GM23338 (cell line): ENCODE data around the gene TBCEL. TPM values are rescaled to one million over a fixed set of nuclear protein-coding genes. Genes with fewer than 3 reads are reported as not detected.

Experiments
- ATAC-seq: fragments of 200-7000 bp; cut with Tn5 transposase; 3 replicates; pipeline ENCODE4 v1.9.1; 2020
- DNase-seq: peaks from one replicate; pipeline ENCODE4 v3.0.0-alpha.2; 2015; ENCODE audit warnings: low spot score
- H2AFZ ChIP-seq: fragments of 200-600 bp; sonication (generic); 2 replicates; pipeline ENCODE4 v1.8.0; 2016; ENCODE audit warnings: antibody characterized with exemption, mild to moderate bottlenecking, moderate library complexity
- H3F3A ChIP-seq: fragments of 200-600 bp; sonication (generic); replicated peaks from 2 replicates; pipeline ENCODE4 v1.8.0; 2017; ENCODE audit warnings: antibody characterized with exemption, mixed run types, low read depth
- H3K27ac ChIP-seq: fragments of 200-600 bp; sonication (generic); 2 replicates; pipeline ENCODE4 v1.6.1; 2016; ENCODE audit warnings: low read depth
- H3K27me3 ChIP-seq: fragments of 200-600 bp; sonication (generic); 2 replicates; pipeline ENCODE4 v1.8.0; 2016; ENCODE audit warnings: mild to moderate bottlenecking, mixed run types, moderate library complexity; ENCODE audit not compliant: insufficient read depth
- H3K36me3 ChIP-seq: fragments of 200-600 bp; sonication (generic); 2 replicates; pipeline ENCODE4 v1.8.0; 2016; ENCODE audit warnings: mild to moderate bottlenecking; ENCODE audit not compliant: insufficient read depth
- H3K4me1 ChIP-seq: fragments of 200-600 bp; sonication (generic); 2 replicates; pipeline ENCODE4 v1.8.0; 2016; ENCODE audit warnings: mild to moderate bottlenecking, moderate library complexity; ENCODE audit not compliant: insufficient read depth
- H3K4me2 ChIP-seq: fragments of 200-600 bp; sonication (generic); 2 replicates; pipeline ENCODE4 v1.7.1; 2017; ENCODE audit warnings: mixed run types
- H3K4me3 ChIP-seq: fragments of 200-600 bp; sonication (generic); 2 replicates; pipeline ENCODE4 v1.6.1; 2016; ENCODE audit warnings: mixed run types
- H3K79me2 ChIP-seq: fragments of 200-600 bp; sonication (generic); replicated peaks from 2 replicates; pipeline ENCODE4 v1.8.0; 2017; ENCODE audit warnings: mild to moderate bottlenecking; ENCODE audit not compliant: insufficient read depth
- H3K9me2 ChIP-seq: fragments of 200-600 bp; sonication (generic); 2 replicates; pipeline ENCODE4 v1.8.0; 2017; ENCODE audit not compliant: insufficient read depth
- H4K20me1 ChIP-seq: fragments of 200-600 bp; sonication (generic); replicated peaks from 2 replicates; pipeline ENCODE4 v1.8.0; 2017; ENCODE audit warnings: mild to moderate bottlenecking; ENCODE audit not compliant: insufficient read depth
- H3K27ac Mint-ChIP-seq: 2 replicates; pipeline ENCODE4 v1.8.0; 2020; ENCODE audit warnings: inconsistent platforms, mild to moderate bottlenecking, moderate library complexity, mixed read lengths
- H3K27me3 Mint-ChIP-seq: 3 replicates; pipeline ENCODE4 v1.8.0; 2022; ENCODE audit warnings: low read depth, mild to moderate bottlenecking, moderate library complexity, mixed read lengths, inconsistent platforms; ENCODE audit not compliant: insufficient read depth, poor library complexity
- H3K36me3 Mint-ChIP-seq: 3 replicates; pipeline ENCODE4 v1.8.0; 2021; ENCODE audit warnings: low read depth, mild to moderate bottlenecking, inconsistent platforms, moderate library complexity, mixed read lengths
- H3K4me1 Mint-ChIP-seq: 3 replicates; pipeline ENCODE4 v1.8.0; 2020; ENCODE audit warnings: mild to moderate bottlenecking, inconsistent platforms, mixed read lengths
- H3K4me3 Mint-ChIP-seq: 3 replicates; pipeline ENCODE4 v1.8.0; 2021; ENCODE audit warnings: moderate library complexity, mild to moderate bottlenecking, inconsistent platforms, mixed read lengths
- H3K9me3 Mint-ChIP-seq: 3 replicates; pipeline ENCODE4 v1.8.0; 2020; ENCODE audit warnings: moderate library complexity, mild to moderate bottlenecking, inconsistent platforms, mixed read lengths
- CREB1 ChIP-seq: fragments of 250-450 bp; sonication (Bioruptor Pico); IDR thresholded peaks from 2 replicates; pipeline ENCODE4 v1.5.0; 2020; ENCODE audit warnings: low read depth, mild to moderate bottlenecking, moderate library complexity
- EZH2 ChIP-seq: fragments of 200-600 bp; sonication (generic); IDR thresholded peaks from one replicate; pipeline ENCODE4 v1.8.0; 2017; ENCODE audit warnings: antibody characterized with exemption, mild to moderate bottlenecking, low read depth; ENCODE audit not compliant: unreplicated experiment
- EZH2phosphoT487 ChIP-seq: fragments of 200-600 bp; sonication (generic); IDR thresholded peaks from one replicate; pipeline ENCODE4 v1.8.1; 2018; ENCODE audit warnings: antibody characterized with exemption; ENCODE audit not compliant: unreplicated experiment
- JUNB ChIP-seq: IDR thresholded peaks from one replicate; pipeline ENCODE4 v1.6.1; 2016; ENCODE audit warnings: antibody characterized with exemption; ENCODE audit not compliant: unreplicated experiment
- NANOG ChIP-seq: IDR thresholded peaks from 2 replicates; pipeline ENCODE4 v1.6.1; 2016; ENCODE audit warnings: antibody characterized with exemption, borderline replicate concordance
- POLR2AphosphoS5 ChIP-seq: IDR thresholded peaks from 2 replicates; pipeline ENCODE4 v1.6.1; 2016; ENCODE audit warnings: antibody characterized with exemption, low read depth
- STAT1 ChIP-seq: IDR thresholded peaks from one replicate; pipeline ENCODE4 v1.6.1; 2016; ENCODE audit warnings: antibody characterized with exemption; ENCODE audit not compliant: unreplicated experiment
- ZNF114 ChIP-seq: fragments of 250-450 bp; sonication (Bioruptor Pico); IDR thresholded peaks from 2 replicates; pipeline ENCODE4 v1.5.0; 2020; ENCODE audit warnings: mild to moderate bottlenecking, moderate library complexity
- polyA plus RNA-seq: library from polyadenylated mRNA; unstranded; fragments of >200 nt; fragmentation: Nextera tagmentation; extraction: Ambion mirVana; gene quantifications from 2 replicates; pipeline ENCODE4 v1.2.1, GENCODE V29; 2016
- total RNA-seq: library from RNA; depleted of rRNA; stranded (reverse); fragments of >200 nt; shearing (Covaris generic); gene quantifications from 2 replicates; pipeline ENCODE4 v1.2.3, GENCODE V29; 2014
- TF ChIP-seq, protein P1 (sequence below): fragments of 250-450 bp; sonication (Bioruptor Pico); IDR thresholded peaks from 2 replicates; pipeline ENCODE4 v1.5.0; 2020; ENCODE audit warnings: mild to moderate bottlenecking, moderate library complexity
- TF ChIP-seq, protein P2 (sequence below), 2 experiments: fragments of 200-600 bp in 1 of 2; sonication (generic) in 1 of 2; conservative IDR thresholded peaks; 2 replicates each; pipeline versions ENCODE4 v1.5.1 to v1.6.1; 2016 to 2017; ENCODE audit warnings: antibody characterized with exemption in 2 of 2, low read depth in 2 of 2, mild to moderate bottlenecking in 2 of 2, moderate library complexity in 1 of 2
- TF ChIP-seq, protein P3 (sequence below): IDR thresholded peaks from one replicate; pipeline ENCODE4 v1.6.1; 2018; ENCODE audit warnings: antibody characterized with exemption; ENCODE audit not compliant: unreplicated experiment

TBCEL gene
- total and polyA plus RNA-seq, 2 experiments from 2014 or later: 5.4 to 16.2 TPM

DNA sequence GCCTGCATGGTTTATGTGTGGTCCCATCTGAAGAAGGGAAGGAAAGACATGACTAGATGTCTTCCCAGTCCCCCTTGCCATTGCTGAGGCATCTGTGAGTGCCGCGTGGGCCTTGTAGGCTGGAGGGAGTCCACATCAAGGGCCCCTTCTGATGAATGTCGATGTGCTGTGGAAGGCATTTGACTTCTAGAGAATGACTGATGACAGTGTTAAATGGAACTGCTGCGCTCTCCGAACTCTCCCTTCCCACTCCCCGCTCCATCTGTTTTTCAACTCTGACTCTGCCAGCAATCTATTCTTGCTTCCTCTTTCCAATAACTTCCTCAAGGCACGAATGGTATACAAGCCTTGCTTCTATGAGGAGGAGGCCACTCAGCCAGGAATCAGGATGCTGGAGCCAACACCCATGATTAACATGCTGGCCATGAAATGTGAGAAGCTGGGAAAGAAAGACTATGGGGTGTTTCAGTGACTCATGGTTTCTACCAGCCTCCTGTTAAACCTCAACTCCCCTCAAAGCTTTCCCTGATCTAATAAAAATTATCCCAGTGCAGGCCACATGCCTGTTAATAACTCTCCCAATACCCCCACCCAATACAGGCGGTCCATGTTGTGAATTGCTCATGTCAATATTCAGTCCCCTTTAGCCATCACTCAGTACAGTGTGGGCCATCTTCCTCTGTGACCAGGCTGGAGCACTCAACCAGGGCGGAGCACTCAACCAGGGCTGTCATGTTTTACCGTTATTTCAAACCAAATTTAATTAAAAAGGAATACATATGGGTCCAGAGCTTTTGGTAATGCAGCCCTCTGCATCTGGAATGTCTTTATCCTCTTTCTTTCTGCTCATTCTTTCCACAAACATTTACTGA lies 46.4 kb upstream of the TBCEL start:
- no peaks in the 10 kb centered on the region for H3K79me2 ChIP-seq
- no peak for ATAC-seq
- H3K27ac Mint-ChIP-seq: no peak overlapping the region
- no peak for TF ChIP-seq EZH2phosphoT487
- TF ChIP-seq STAT1: no peak
- no peak for TF ChIP-seq ZNF114 (CRISPR knock-in tag)
- TF ChIP-seq, protein P1, sequence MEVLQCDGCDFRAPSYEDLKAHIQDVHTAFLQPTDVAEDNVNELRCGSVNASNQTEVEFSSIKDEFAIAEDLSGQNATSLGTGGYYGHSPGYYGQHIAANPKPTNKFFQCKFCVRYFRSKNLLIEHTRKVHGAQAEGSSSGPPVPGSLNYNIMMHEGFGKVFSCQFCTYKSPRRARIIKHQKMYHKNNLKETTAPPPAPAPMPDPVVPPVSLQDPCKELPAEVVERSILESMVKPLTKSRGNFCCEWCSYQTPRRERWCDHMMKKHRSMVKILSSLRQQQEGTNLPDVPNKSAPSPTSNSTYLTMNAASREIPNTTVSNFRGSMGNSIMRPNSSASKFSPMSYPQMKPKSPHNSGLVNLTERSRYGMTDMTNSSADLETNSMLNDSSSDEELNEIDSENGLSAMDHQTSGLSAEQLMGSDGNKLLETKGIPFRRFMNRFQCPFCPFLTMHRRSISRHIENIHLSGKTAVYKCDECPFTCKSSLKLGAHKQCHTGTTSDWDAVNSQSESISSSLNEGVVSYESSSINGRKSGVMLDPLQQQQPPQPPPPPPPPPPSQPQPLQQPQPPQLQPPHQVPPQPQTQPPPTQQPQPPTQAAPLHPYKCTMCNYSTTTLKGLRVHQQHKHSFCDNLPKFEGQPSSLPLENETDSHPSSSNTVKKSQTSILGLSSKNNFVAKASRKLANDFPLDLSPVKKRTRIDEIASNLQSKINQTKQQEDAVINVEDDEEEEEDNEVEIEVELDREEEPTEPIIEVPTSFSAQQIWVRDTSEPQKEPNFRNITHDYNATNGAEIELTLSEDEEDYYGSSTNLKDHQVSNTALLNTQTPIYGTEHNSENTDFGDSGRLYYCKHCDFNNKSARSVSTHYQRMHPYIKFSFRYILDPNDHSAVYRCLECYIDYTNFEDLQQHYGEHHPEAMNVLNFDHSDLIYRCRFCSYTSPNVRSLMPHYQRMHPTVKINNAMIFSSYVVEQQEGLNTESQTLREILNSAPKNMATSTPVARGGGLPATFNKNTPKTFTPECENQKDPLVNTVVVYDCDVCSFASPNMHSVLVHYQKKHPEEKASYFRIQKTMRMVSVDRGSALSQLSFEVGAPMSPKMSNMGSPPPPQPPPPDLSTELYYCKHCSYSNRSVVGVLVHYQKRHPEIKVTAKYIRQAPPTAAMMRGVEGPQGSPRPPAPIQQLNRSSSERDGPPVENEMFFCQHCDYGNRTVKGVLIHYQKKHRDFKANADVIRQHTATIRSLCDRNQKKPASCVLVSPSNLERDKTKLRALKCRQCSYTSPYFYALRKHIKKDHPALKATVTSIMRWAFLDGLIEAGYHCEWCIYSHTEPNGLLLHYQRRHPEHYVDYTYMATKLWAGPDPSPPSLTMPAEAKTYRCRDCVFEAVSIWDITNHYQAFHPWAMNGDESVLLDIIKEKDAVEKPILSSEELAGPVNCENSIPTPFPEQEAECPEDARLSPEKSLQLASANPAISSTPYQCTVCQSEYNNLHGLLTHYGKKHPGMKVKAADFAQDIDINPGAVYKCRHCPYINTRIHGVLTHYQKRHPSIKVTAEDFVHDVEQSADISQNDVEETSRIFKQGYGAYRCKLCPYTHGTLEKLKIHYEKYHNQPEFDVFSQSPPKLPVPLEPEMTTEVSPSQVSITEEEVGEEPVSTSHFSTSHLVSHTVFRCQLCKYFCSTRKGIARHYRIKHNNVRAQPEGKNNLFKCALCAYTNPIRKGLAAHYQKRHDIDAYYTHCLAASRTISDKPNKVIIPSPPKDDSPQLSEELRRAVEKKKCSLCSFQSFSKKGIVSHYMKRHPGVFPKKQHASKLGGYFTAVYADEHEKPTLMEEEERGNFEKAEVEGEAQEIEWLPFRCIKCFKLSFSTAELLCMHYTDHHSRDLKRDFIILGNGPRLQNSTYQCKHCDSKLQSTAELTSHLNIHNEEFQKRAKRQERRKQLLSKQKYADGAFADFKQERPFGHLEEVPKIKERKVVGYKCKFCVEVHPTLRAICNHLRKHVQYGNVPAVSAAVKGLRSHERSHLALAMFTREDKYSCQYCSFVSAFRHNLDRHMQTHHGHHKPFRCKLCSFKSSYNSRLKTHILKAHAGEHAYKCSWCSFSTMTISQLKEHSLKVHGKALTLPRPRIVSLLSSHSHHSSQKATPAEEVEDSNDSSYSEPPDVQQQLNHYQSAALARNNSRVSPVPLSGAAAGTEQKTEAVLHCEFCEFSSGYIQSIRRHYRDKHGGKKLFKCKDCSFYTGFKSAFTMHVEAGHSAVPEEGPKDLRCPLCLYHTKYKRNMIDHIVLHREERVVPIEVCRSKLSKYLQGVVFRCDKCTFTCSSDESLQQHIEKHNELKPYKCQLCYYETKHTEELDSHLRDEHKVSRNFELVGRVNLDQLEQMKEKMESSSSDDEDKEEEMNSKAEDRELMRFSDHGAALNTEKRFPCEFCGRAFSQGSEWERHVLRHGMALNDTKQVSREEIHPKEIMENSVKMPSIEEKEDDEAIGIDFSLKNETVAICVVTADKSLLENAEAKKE (CRISPR knock-in tag): no peak
- no peak for TF ChIP-seq NANOG
- no peak for TF ChIP-seq CREB1
- no peak for TF ChIP-seq EZH2
- TF ChIP-seq, protein P2, sequence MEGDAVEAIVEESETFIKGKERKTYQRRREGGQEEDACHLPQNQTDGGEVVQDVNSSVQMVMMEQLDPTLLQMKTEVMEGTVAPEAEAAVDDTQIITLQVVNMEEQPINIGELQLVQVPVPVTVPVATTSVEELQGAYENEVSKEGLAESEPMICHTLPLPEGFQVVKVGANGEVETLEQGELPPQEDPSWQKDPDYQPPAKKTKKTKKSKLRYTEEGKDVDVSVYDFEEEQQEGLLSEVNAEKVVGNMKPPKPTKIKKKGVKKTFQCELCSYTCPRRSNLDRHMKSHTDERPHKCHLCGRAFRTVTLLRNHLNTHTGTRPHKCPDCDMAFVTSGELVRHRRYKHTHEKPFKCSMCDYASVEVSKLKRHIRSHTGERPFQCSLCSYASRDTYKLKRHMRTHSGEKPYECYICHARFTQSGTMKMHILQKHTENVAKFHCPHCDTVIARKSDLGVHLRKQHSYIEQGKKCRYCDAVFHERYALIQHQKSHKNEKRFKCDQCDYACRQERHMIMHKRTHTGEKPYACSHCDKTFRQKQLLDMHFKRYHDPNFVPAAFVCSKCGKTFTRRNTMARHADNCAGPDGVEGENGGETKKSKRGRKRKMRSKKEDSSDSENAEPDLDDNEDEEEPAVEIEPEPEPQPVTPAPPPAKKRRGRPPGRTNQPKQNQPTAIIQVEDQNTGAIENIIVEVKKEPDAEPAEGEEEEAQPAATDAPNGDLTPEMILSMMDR (conservative IDR thresholded peaks at IDR 0.05; ENCODE audit: low read depth in 2 of 2): no peak
- TF ChIP-seq JUNB: no peak
- TF ChIP-seq POLR2AphosphoS5: no peak
- TF ChIP-seq, protein P3, sequence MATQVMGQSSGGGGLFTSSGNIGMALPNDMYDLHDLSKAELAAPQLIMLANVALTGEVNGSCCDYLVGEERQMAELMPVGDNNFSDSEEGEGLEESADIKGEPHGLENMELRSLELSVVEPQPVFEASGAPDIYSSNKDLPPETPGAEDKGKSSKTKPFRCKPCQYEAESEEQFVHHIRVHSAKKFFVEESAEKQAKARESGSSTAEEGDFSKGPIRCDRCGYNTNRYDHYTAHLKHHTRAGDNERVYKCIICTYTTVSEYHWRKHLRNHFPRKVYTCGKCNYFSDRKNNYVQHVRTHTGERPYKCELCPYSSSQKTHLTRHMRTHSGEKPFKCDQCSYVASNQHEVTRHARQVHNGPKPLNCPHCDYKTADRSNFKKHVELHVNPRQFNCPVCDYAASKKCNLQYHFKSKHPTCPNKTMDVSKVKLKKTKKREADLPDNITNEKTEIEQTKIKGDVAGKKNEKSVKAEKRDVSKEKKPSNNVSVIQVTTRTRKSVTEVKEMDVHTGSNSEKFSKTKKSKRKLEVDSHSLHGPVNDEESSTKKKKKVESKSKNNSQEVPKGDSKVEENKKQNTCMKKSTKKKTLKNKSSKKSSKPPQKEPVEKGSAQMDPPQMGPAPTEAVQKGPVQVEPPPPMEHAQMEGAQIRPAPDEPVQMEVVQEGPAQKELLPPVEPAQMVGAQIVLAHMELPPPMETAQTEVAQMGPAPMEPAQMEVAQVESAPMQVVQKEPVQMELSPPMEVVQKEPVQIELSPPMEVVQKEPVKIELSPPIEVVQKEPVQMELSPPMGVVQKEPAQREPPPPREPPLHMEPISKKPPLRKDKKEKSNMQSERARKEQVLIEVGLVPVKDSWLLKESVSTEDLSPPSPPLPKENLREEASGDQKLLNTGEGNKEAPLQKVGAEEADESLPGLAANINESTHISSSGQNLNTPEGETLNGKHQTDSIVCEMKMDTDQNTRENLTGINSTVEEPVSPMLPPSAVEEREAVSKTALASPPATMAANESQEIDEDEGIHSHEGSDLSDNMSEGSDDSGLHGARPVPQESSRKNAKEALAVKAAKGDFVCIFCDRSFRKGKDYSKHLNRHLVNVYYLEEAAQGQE: no peak
- H3K4me1 ChIP-seq: no peaks in the 10 kb centered on the region
- no peaks in the 10 kb centered on the region for H3K9me3 Mint-ChIP-seq
- H3K4me3 Mint-ChIP-seq: no peak overlapping the region
- H3K27me3 Mint-ChIP-seq: no peaks in the 10 kb centered on the region
- no peak overlapping the region for H3K4me2 ChIP-seq
- H3K36me3 Mint-ChIP-seq: no peaks in the 10 kb centered on the region
- no peaks in the 10 kb centered on the region for H3K27me3 ChIP-seq
- H3K4me1 Mint-ChIP-seq: peaks cover 6% of the 10 kb centered on the region
- no peaks in the 10 kb centered on the region for H3F3A ChIP-seq
- H3K27ac ChIP-seq: no peak overlapping the region
- H2AFZ ChIP-seq: no peak overlapping the region
- H4K20me1 ChIP-seq: no peaks in the 10 kb centered on the region
- H3K9me2 ChIP-seq: no peaks in the 10 kb centered on the region; the same call in 1 of the 2 replicates
- DNase-seq: no peak
- H3K4me3 ChIP-seq: no peak overlapping the region
- H3K36me3 ChIP-seq: no peaks in the 10 kb centered on the region
